GM21825 (cell line): ENCODE results near the gene PSMA4.
A peak's percentile ranks its signal among the peaks of the same experiment; 100 is the strongest.
"Not testable (repeated sequence)": the region's sequence is repeated elsewhere in the genome, so short reads cannot be mapped to it uniquely, and the experiment has no call there.

Experiments used
- ATAC-seq: cut with Tn5 transposase; IDR thresholded peaks from one replicate; pipeline ENCODE4 v1.9.1; 2021; ENCODE audit warnings: mild to moderate bottlenecking, moderate library complexity; ENCODE audit not compliant: unreplicated experiment

PSMA4 gene

GRCh38 chr15:78550815-78551214, 10.6 kb downstream of the PSMA4 start:
- no peak for ATAC-seq

GRCh38 chr15:78551902-78552301, 11.7 kb downstream of the PSMA4 start:
- no peak for ATAC-seq

GRCh38 chr15:78552597-78552996, 12.4 kb downstream of the PSMA4 start:
- no peak for ATAC-seq

GRCh38 chr15:78560201-78560600, 20.0 kb downstream of the PSMA4 start:
- not testable (repeated sequence) for ATAC-seq

GRCh38 chr15:78561490-78561889, 21.2 kb downstream of the PSMA4 start:
- ATAC-seq = no peak

GRCh38 chr15:78563092-78563491, 22.8 kb downstream of the PSMA4 start:
- ATAC-seq = no peak

- ATAC-seq = no peak
These were observed 24.5 kb downstream of the PSMA4 start for GRCh38 chr15:78564743-78565096.

- peak; percentile 70 for ATAC-seq
These were observed 25.1 kb downstream of the PSMA4 start, which contains the start of gene CHRNA5 for GRCh38 chr15:78565097-78565950. CHRNA5 (plus strand) TSS chr15:78565520; CDS start chr15:78565720, 200 bp downstream.

GRCh38 chr15:78565951-78566774, 25.9 kb downstream of the PSMA4 start:
- ATAC-seq = peak; percentile 14

- ATAC-seq = no peak
These were observed 27.3 kb downstream of the PSMA4 start for GRCh38 chr15:78567531-78567930.

- no peak for ATAC-seq
These were observed 30.5 kb downstream of the PSMA4 start for GRCh38 chr15:78570710-78571109.

- no peak for ATAC-seq
These were observed 31.1 kb downstream of the PSMA4 start for GRCh38 chr15:78571382-78571781.

GRCh38 chr15:78573416-78573815, 33.2 kb downstream of the PSMA4 start:
- ATAC-seq = no peak

- ATAC-seq = no peak
These were observed 34.7 kb downstream of the PSMA4 start for GRCh38 chr15:78574944-78575343.

GRCh38 chr15:78597583-78597982, 57.3 kb downstream of the PSMA4 start:
- ATAC-seq = no peak

- ATAC-seq = no peak
These were observed 58.1 kb downstream of the PSMA4 start for GRCh38 chr15:78598348-78598747.

GRCh38 chr15:78599189-78599588, 58.9 kb downstream of the PSMA4 start:
- no peak for ATAC-seq
